Limb (tissue), 2 donors: ENCODE results near the gene GPHN.
"Not testable (repeated sequence)": the region's sequence is repeated elsewhere in the genome, so short reads cannot be mapped to it uniquely, and the experiment has no call there.

Experiments
- DNase-seq, 2 donors: peaks; one replicate each; pipeline ENCODE4 v3.0.0-alpha.2; 2016; ENCODE audit errors: extremely low spot score in 2 of 2

The GPHN gene

GRCh38 chr14:66782853-66783252 is 274.9 kb downstream of the GPHN start:
- DNase-seq = no peak

- DNase-seq = no peak
These were observed 282.2 kb downstream of the GPHN start for GRCh38 chr14:66790101-66790500.

DNA sequence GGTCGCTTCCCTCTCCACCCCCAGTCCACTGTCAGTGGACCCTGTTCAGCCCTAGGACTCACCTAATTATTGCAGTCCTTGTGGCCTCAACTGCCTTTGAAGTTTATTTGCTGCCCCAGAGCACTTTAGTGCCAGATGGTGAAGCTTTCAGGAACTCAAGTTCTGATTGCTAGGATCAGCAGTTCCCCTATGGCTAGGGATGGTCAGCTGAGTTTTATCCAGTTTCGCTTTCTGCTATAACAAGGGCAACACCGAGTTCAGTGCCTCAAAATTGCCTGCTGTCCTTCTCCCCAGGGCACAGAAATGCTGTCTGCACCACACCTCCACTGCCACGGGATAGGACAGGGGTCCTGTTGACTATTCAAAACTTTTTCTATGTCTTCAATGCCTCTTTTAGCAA is 295.0 kb downstream of the GPHN start:
- no peak for DNase-seq

GRCh38 chr14:66804141-66804540 is 296.2 kb downstream of the GPHN start:
- DNase-seq = no peak

GRCh38 chr14:66813636-66814035 is 305.7 kb downstream of the GPHN start:
- no peak for DNase-seq

DNA sequence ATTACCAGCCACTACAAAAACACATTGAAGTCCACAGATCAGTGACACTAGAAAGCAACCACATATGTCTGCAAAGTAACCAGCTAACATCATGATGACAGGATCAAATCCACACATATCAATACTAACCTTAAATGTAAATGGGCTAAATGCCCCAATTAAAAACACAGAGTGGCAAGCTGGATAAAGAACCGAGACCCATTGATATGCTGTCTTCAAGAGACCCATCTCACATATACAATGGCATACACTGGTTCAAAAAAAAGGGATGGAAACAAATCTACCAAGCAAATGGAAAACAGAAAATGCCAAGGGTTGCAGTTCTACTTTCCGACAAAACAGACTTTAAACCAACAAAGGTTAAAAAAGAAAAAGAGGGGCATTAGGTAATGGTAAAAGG is 307.7 kb downstream of the GPHN start:
- no peak for DNase-seq

- no peak for DNase-seq
These were observed 316.3 kb downstream of the GPHN start for GRCh38 chr14:66824251-66824650.

GRCh38 chr14:66827182-66827581 is 319.2 kb downstream of the GPHN start:
- no peak for DNase-seq

DNA sequence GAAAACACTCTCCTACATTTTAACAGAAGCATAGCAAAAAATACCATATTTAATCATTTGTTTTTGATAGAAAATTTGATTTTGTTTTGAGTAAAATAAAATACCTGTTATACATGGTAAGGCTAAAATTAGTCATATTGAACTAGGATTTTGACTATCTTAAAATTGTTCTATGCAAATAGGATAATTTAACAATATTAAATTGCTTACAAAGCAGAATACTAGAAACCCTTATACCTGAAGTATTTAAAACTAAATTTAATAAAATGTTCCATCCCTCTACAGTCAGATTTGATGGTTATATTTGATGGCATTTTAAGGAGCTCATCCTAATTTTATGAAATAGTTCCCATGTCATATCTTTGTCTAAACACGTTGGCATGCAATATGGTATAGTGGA is 323.2 kb downstream of the GPHN start:
- no peak for DNase-seq

GRCh38 chr14:66833816-66834215 is 325.9 kb downstream of the GPHN start:
- no peak for DNase-seq

GRCh38 chr14:66837436-66837835 is 329.5 kb downstream of the GPHN start:
- DNase-seq = not testable (repeated sequence)

DNA sequence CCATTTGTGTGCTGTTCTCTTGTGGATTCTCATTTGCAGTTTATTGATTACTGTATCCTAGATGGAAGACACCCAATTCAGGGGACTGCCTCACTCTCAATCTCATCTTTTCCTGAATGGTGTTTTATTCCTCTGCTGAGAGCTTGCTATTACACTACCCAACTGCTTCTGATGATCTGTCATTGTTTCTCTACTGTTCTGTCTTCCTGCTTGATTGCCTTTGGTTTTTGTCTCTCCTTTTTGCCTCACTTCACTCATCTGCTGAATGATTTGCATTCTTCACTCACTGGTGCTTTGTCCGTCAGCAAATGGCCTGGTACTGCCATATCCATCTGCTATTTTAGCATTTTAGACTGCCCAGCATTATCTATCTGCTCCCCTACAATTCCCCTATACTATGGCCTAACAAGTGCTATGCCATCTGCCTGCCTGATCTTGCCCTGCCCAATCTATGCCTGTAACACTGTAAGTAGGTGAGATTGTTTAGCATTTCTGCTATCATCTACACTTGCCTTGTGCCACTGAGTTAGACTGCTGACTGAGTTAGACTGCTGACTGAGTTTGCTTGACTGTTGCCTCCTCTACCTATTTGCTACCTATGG is 335.1 kb downstream of the GPHN start:
- no peak for DNase-seq

DNA sequence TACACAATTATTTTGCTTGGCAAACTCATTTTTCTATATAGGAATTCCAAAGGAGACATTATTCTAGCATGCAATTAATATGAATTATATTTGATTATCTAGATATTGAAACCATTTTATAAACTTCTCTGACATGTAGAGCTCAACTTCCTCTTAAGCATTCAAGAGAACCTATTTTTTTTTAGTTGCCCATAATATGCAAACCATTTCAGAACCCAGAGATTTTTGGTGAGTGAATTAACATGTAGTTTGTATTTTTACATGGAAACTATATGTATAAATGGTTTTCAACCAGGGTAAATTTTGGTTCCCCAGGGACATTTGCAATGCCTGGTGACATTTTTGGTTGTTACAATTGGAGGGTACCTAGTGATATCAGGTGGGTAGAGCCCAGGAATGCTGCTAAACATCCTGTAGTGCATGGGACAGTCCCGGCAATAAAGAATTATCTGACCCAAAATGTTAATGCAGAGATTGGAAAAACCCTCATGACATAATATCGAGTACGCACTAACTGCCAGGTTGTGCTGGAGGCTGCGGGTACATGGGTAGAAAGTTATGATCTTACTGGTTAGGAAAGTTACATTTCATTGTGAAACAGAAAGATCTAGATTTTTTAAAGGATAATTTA is 342.4 kb downstream of the GPHN start:
- DNase-seq = no peak

DNA sequence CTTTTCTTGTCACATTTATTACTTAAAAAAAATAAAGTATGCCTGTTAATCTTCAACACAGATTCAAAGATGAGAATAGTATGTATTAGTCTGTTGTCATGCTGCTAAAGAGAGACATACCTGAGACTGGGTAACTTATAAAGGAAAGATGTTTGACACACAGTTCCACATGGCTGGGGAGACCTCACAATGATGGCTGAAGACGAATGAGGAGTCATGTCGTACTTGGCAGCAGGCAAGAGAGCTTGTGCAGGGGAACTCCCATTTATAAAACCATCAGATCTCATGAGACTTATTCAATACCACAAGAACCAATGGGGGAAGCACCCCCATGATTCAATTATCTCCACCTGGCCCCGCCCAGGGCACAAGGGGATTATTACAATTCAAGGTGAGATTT is 345.4 kb downstream of the GPHN start:
- no peak for DNase-seq

DNA sequence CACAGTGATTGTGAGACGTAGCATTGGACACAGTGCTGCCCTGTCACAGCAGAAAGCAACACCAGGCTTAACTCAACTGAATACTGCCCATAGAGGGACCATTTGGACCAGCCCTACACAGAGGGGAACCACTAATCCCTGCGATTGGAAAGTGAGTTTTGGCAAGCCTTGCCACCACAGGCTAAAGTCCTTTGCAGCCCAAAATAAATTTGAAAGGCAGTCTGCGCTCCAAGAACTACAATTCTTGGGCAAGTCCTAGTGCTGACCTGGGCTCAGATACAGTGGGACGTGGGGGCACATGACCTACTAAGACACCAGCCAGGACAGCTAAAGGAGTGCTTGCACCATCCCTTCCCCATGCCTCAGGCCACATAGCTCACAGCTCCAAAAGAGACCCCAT is 349.9 kb downstream of the GPHN start:
- no peak for DNase-seq

DNA sequence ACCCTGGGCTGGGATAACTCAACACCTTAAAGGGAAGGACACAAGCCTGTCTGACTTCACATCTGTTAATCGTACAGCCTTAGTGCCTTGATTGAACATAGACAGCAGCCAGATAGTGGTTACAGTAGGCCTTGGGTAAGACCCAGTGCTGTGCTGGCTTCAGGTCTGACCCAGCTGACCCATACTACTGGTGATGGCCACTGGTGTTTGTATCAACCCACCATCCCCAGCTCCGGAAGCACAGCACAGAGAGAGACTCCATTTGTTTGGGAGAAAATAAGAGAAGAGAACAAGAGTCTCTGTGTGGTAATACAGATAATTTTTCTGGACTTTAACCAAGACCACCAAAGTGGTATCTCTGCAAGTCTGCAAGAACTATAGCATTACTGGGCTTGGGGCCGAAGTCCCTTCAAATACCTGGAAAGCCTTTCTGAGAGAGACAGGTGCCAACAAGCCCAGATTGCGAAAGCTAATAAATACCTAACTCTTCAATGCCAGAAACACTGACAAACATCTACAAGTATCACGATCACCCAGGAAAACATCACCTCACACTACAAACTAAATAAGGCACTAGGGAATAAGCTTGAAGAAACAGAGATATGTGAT is 351.2 kb downstream of the GPHN start:
- no peak for DNase-seq

DNA sequence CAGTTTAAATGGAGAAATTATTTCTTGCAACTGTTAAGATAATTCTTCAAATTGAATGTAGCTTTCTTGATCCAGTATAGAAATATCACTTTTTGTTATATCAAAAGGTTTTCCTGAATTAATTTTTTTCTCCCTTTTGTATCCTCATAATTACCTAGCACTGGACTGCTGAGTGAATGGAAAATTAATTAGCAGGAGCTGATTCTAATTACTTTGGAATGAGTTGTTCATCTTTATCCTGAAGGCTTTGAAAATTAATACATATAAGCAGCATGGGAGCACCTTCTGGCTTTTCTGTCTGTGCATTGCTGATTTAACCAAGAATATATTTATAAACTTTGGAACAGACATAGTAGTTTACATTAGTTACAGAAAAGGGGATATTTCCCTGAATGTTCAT is 373.6 kb downstream of the GPHN start:
- no peak for DNase-seq

DNA sequence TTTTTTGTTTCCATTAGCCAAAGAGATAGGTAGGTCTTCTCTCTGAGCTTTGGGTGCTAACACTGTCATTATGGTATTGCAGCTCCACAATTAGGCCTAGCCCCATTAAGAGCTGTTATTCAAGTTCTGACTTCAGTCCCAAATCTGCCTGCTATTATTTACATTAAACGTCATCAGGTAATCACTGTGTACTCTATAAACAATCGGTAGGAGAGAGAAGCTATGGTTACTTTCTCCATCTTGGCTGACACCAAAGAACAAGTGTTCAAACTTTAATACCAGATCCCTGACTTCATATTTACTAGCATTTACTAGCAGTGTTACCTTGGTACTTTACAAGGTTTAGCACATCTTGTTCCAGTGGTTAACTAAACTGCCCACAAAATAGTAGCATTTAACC is 376.2 kb downstream of the GPHN start:
- no peak for DNase-seq

DNA sequence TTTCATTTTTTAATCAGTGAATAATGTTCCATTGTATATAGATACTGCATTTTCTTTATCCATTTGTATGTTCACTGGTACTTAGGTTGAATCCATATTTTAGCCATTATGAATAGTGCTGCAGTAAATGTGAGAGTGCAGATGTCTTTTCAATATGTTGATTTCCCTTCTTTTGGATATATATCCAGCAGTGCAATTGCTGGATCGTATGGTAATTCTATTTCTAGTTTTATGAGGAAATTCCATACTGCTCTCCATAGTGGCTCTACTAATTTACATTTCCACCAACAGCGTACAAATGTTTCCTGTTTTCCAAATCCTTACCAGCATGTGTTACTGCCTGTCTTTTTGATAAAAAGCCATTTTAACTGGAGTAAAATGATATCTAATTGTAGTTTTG is 392.8 kb downstream of the GPHN start:
- no peak for DNase-seq

DNA sequence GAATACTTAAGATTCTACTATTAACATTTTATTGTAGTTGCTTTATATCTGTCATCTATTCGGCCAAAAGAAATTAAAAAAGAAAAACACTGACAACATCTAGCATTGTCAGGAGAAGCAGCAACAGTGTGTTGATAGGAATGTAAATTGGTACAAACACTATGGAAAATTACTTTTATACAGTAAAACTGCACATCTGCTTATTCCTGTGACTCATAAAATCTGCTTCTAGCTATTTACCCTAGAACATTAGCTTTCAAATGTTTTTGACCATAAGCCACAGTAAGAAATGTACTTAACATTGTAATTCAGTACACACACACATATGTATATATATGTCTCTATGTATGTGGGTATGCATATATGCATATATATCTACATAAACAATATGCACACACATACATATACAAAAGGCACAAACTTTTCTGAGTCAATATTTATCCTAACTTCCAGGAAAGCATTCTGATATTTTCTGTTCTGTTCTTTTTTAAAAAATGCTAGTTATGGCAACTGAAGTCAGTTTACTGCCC is 402.4 kb downstream of the GPHN start:
- DNase-seq = no peak

- no peak for DNase-seq
These were observed 408.5 kb downstream of the GPHN start for GRCh38 chr14:66916421-66916820.

DNA sequence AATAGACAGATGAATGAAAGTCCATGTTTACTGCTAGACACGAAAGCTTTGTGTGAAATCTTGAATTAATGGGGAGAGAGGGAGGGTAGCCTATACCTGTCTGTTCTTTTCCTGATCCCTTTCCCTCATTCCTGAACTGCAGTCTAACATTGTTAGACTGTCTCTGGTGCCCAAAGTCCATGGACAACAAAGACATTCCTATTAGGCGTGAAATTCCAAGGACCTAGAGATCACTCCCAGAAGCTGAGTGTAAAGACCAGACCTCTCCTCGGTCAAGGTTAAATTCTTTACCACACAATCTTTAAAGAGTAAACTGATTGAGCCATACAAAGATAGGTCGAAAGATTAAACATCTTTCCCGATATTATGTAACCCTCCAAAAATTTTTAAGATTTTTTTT is 410.6 kb downstream of the GPHN start:
- no peak for DNase-seq

- no peak for DNase-seq
These were observed 412.2 kb downstream of the GPHN start for GRCh38 chr14:66920196-66920595.
